CD4-positive, alpha-beta T cell (primary cell): Measurements from ENCODE around the gene RFX8. TPM values are rescaled to one million over a fixed set of nuclear protein-coding genes. Genes with fewer than 3 reads are reported as not detected.
A peak's percentile ranks its signal among the peaks of the same experiment; 100 is the strongest.

ENCODE experiments used
- ATAC-seq: fragments of 200-7000 bp; cut with Tn5 transposase; one replicate; pipeline ENCODE4 v1.10.0; 2022; ENCODE audit warnings: mild to moderate bottlenecking; ENCODE audit not compliant: poor library complexity
- CTCF ChIA-PET: fragments of 350-600 bp; sonication (Branson Sonifier 250); formaldehyde crosslinking; loops from one replicate; lab custom pipeline; 2021; ENCODE audit warnings: antibody characterized with exemption, inconsistent platforms; lab: Charles Lee
- POLR2A ChIA-PET: fragments of 350-600 bp; sonication (Branson Sonifier 250); formaldehyde crosslinking; loops from one replicate; lab custom pipeline; 2021; ENCODE audit warnings: antibody characterized with exemption, inconsistent platforms; lab: Charles Lee
- DNase-seq, 14 experiments: peaks; one replicate each; pipeline ENCODE4 v3.0.0-alpha.2; 2013 to 2020; ENCODE audit warnings: mixed read lengths in 2 of 14
- H3K27ac ChIP-seq, 2 donors: one replicate each; pipeline versions ENCODE4 v1.5.1 to v1.7.0; 2013; ENCODE audit warnings: low read length in 2 of 2, low read depth in 1 of 2, mild to moderate bottlenecking in 1 of 2
- H3K27me3 ChIP-seq, 2 experiments: 1 replicate in 1 of 2; 2 replicates in 1 of 2; pipeline versions ENCODE4 v1.6.1 to v1.7.0; 2013; ENCODE audit warnings: low read length in 2 of 2, control low read depth in 1 of 2, mild to moderate bottlenecking in 1 of 2, moderate library complexity in 1 of 2; ENCODE audit not compliant: insufficient read depth in 2 of 2, control insufficient read depth in 1 of 2
- H3K36me3 ChIP-seq: one replicate; pipeline ENCODE4 v1.6.1; 2013; ENCODE audit warnings: low read length, control low read depth; ENCODE audit not compliant: insufficient read depth
- H3K4me1 ChIP-seq: one replicate; pipeline ENCODE4 v1.6.1; 2013; ENCODE audit warnings: low read length, control low read depth; ENCODE audit not compliant: insufficient read depth
- H3K4me3 ChIP-seq: one replicate; pipeline ENCODE4 v1.5.1; 2013; ENCODE audit warnings: mild to moderate bottlenecking, low read length, moderate library complexity
- H3K9me3 ChIP-seq, 2 experiments: 1 replicate in 1 of 2; 2 replicates in 1 of 2; pipeline versions ENCODE4 v1.6.1 to v1.7.0; 2013; ENCODE audit warnings: low read length in 2 of 2, mild to moderate bottlenecking in 2 of 2, control low read depth in 1 of 2, moderate library complexity in 1 of 2; ENCODE audit not compliant: control insufficient read depth in 1 of 2, insufficient read depth in 1 of 2
- H3K27ac Mint-ChIP-seq: one replicate; pipeline ENCODE4 v1.8.0; 2020; ENCODE audit warnings: mixed read lengths
- H3K27me3 Mint-ChIP-seq: one replicate; pipeline ENCODE4 v1.8.0; 2021; ENCODE audit warnings: mixed read lengths
- H3K36me3 Mint-ChIP-seq: one replicate; pipeline ENCODE4 v1.8.0; 2021; ENCODE audit warnings: low read depth, mixed read lengths
- H3K4me1 Mint-ChIP-seq: one replicate; pipeline ENCODE4 v1.8.0; 2021; ENCODE audit warnings: low read depth, mixed read lengths
- H3K4me3 Mint-ChIP-seq: one replicate; pipeline ENCODE4 v1.8.0; 2020; ENCODE audit warnings: mild to moderate bottlenecking, mixed read lengths
- H3K9me3 Mint-ChIP-seq: one replicate; pipeline ENCODE4 v1.8.0; 2020; ENCODE audit warnings: mixed read lengths
- intact Hi-C, 2 experiments: fragments of 100-400 bp; cut with DNase I in 1 of 2; cut with micrococcal nuclease in 1 of 2; formaldehyde crosslinking; loops; one replicate each; pipeline versions ENCODE4 v1.15.1 to v1.9.0; 2023 to 2025; cut with DNase I, micrococcal nuclease
- total RNA-seq, 174 experiments: library from RNA in 2 of 174; stranded (reverse) in 2 of 174; gene quantifications; one replicate each; pipeline ENCODE4 v1.2.3 and lab custom pipeline; 2021 to 2026
- TF ChIP-seq, protein P1 (sequence below): fragments of 200-600 bp; IDR thresholded peaks from one replicate; pipeline ENCODE4 v1.8.0; 2022; ENCODE audit warnings: antibody characterized with exemption, mild to moderate bottlenecking

The RFX8 gene
- total RNA-seq, 2 experiments from 2014 or later: 0.67 to 1.1 TPM

DNA sequence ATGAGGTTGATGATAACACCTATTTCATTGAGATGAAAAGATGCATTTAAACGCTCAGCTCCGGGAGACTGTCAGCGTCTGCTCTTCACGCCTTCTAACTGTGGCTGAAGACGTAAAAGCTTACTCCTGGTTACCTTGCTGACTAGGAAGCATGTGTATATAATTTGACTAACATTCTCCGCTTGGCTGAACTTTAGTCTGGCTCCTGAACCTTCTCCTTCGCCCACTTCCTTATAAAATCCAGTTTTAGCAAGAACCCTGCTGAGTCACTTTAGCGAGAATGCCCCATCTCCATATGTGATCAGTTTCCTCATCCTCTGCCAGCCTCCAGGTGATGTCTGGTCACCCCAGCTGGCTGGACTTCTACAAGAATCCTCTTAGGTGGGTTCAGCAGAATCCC lies 74.9 kb downstream of the RFX8 start:
- ChIA-PET CTCF (no interaction called here), POLR2A (no interaction called here)
- Mint-ChIP-seq H3K4me1 (no peaks in the 10 kb centered on the region), H3K4me3 (no peak overlapping the region), H3K9me3 (no peaks in the 10 kb centered on the region), H3K36me3 (no peaks in the 10 kb centered on the region), H3K27ac (no peak overlapping the region), H3K27me3 (peaks cover 28% of the 10 kb centered on the region)
- no peak overlapping the region for H3K4me3 ChIP-seq
- H3K27me3 ChIP-seq: no peaks in the 10 kb centered on the region
- TF ChIP-seq, protein P1, sequence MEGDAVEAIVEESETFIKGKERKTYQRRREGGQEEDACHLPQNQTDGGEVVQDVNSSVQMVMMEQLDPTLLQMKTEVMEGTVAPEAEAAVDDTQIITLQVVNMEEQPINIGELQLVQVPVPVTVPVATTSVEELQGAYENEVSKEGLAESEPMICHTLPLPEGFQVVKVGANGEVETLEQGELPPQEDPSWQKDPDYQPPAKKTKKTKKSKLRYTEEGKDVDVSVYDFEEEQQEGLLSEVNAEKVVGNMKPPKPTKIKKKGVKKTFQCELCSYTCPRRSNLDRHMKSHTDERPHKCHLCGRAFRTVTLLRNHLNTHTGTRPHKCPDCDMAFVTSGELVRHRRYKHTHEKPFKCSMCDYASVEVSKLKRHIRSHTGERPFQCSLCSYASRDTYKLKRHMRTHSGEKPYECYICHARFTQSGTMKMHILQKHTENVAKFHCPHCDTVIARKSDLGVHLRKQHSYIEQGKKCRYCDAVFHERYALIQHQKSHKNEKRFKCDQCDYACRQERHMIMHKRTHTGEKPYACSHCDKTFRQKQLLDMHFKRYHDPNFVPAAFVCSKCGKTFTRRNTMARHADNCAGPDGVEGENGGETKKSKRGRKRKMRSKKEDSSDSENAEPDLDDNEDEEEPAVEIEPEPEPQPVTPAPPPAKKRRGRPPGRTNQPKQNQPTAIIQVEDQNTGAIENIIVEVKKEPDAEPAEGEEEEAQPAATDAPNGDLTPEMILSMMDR: no peak
- no peaks in the 10 kb centered on the region for H3K36me3 ChIP-seq
- no peak overlapping the region for H3K27ac ChIP-seq
- ATAC-seq (no peak), DNase-seq (peak in 2 of 14 experiments; percentile 20 to 28)
- H3K9me3 ChIP-seq: no peaks in the 10 kb centered on the region
- no peaks in the 10 kb centered on the region for H3K4me1 ChIP-seq
- intact Hi-C loops: no loop called here

DNA sequence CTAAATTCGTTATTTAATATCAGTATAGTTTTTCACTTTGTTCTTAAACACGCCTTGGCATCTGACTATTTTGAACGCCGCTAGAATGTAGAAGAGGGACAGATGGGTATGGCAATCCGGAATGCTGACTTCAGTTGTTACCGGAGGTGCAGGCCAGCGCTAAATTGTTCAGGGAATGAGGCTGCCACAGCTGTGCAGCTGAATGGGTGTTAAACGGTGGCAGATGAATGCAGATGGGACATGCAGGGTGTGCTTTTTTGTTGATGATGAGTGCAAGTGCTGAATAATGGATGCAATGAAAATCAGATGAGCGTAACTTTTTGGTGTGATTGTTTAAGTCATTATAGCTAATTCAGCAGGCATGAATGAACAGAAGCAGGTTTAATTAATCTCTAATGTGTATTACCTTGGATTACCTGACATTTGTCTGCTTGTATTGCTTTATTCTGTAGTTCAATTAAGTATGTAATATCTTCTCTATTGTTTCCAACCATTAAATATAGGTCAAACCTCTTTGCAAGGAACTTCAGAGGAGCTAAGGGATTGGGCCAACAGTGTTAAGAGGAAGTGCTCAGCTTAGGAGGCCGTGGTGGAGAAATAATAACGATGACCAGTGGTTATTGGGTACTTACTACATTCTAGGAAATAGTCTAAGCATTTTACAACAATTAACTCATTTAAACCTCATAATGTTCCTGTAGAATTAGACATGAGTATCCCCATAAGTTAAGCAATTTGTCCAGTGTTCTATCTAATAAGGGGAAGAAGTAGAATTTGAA lies 75.7 kb downstream of the RFX8 start:
- Mint-ChIP-seq H3K4me3 (no peak overlapping the region), H3K4me1 (no peaks in the 10 kb centered on the region), H3K9me3 (no peaks in the 10 kb centered on the region), H3K27me3 (peaks cover 28% of the 10 kb centered on the region), H3K36me3 (no peaks in the 10 kb centered on the region), H3K27ac (no peak overlapping the region)
- ATAC-seq: no peak
- Histone ChIP-seq H3K36me3 (no peaks in the 10 kb centered on the region), H3K9me3 (no peaks in the 10 kb centered on the region), H3K27me3 (no peaks in the 10 kb centered on the region), H3K4me3 (no peak overlapping the region), H3K27ac (no peak overlapping the region), H3K4me1 (no peaks in the 10 kb centered on the region)
- TF ChIP-seq, protein P1: no peak
- ChIA-PET POLR2A (no interaction called here), CTCF (no interaction called here)
- intact Hi-C loops: no loop called here
- DNase-seq: no peak

DNA sequence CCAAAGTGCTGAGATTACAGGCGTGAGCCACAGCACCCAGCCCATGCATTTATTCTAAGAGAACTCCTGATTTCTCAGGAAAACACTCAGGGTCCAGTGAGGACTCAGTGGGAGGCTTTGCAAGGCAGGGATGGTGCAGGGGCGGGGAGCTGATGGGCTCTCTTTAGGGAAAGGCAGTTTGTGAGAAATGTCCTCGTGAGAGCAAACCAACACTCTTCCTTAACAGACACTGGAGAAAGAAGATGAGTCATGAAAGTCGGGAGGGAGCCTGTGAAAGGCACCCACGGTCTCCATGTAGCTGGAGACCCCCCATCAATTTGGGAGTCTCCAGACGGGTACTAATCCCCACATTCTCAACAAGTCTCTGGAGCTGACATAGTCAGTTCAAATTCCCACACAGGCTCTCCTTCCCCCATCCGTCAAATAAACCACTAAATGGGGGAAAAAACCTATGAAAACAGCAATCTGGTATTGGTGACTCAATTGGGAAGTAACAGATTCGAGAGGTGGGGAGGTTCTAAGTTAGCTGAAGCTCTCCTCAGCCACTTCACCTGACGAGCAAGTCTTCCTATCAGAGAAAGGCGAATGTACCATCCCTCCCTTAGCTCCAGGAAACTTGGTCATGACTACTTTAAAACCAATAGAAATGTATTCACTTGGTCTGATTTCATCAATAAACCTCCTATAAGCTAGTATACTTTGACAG lies 76.6 kb downstream of the RFX8 start:
- Histone ChIP-seq H3K4me1 (no peaks in the 10 kb centered on the region), H3K4me3 (no peak overlapping the region), H3K9me3 (no peaks in the 10 kb centered on the region), H3K27ac (no peak overlapping the region), H3K27me3 (no peaks in the 10 kb centered on the region), H3K36me3 (no peaks in the 10 kb centered on the region)
- Mint-ChIP-seq H3K4me1 (no peaks in the 10 kb centered on the region), H3K27me3 (peaks cover 28% of the 10 kb centered on the region), H3K36me3 (no peaks in the 10 kb centered on the region), H3K4me3 (no peak overlapping the region), H3K27ac (no peak overlapping the region), H3K9me3 (no peaks in the 10 kb centered on the region)
- intact Hi-C loops: no loop called here
- no peak for DNase-seq
- TF ChIP-seq, protein P1: no peak
- ATAC-seq: no peak
- ChIA-PET POLR2A (no interaction called here), CTCF (no interaction called here)
